ENCODE data around the gene NDUFV1. TPM values are rescaled to one million over a fixed set of nuclear protein-coding genes. Genes with fewer than 3 reads are reported as not detected.

The NDUFV1 gene
- total and polyA plus RNA-seq, 9 of the 15 experiments (the other 6 are each of a cell fraction or from before 2014, with no cell fraction given): 10.8 to 423 (median 209) TPM

DNA sequence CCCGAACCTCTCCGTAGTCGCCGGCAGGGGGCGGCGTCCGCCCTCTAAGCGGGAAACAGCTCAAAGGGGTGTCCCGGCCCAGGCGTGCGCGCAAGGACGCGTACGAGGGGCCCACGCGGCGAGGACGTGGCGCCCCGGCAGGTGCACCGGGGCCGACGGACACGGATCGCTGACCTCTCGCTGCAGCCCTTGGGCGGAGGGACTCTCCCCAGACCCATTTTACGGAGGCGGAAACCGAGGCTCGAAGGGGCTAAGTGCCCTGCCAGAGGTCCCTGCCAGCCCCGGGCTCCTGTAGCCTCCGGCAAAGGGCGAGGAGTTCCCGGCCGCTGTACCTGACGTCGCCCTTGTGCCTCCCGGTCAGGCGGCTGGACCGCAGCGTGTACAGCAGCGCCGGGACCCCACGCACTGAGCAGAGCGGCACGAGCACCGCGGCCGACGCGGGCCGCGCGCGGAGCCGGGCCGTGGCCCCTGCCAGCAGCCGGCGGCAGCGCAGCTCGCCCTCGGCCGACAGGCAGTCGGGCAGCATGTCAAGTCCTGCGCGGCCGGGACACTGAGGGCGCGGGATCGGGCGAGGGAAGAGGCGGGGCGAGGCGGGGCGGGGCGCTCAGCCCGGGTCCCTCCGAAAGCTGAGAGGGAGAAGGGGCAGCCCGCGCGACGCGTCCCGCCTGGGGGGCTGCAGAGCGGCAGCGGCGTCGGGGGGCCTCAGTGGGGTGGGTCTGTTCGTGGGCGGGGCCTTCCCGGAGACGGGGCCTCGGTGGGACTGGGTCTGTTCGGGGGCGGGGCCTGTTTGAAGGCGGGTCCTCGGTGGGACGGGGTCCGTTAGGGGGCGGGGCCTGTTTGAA is 22.9 kb downstream of the NDUFV1 start, which contains the start of gene NUDT8 (continued):
- TF ChIP-seq REST (IDR thresholded peaks at IDR 0.05; ENCODE audit: borderline replicate concordance): peak; percentile 58
- TF ChIP-seq REST (CRISPR knock-in tag; IDR thresholded peaks at IDR 0.05; ENCODE audit: low read depth): peak; percentile 41; the same call in 1 of the 2 replicates
- TF ChIP-seq VEZF1 (CRISPR knock-in tag; IDR thresholded peaks at IDR 0.05): peak; percentile 70
- TF ChIP-seq ERF (CRISPR knock-in tag; IDR thresholded peaks at IDR 0.05): peak; percentile 89
- no peak for TF ChIP-seq HNRNPUL1 (IDR thresholded peaks at IDR 0.05; ENCODE audit: low read length)
- TF ChIP-seq GATAD2B (IDR thresholded peaks at IDR 0.05; ENCODE audit: borderline replicate concordance): peak; percentile 92; the same call in 1 of the 2 replicates
- peak; percentile 48; the same call in 1 of the 2 replicates for TF ChIP-seq SIN3B (IDR thresholded peaks at IDR 0.05; ENCODE audit: low read depth)
- TF ChIP-seq ILK (tag; IDR thresholded peaks at IDR 0.05; ENCODE audit: borderline replicate concordance, low read depth): no peak
- TF ChIP-seq, protein P1, sequence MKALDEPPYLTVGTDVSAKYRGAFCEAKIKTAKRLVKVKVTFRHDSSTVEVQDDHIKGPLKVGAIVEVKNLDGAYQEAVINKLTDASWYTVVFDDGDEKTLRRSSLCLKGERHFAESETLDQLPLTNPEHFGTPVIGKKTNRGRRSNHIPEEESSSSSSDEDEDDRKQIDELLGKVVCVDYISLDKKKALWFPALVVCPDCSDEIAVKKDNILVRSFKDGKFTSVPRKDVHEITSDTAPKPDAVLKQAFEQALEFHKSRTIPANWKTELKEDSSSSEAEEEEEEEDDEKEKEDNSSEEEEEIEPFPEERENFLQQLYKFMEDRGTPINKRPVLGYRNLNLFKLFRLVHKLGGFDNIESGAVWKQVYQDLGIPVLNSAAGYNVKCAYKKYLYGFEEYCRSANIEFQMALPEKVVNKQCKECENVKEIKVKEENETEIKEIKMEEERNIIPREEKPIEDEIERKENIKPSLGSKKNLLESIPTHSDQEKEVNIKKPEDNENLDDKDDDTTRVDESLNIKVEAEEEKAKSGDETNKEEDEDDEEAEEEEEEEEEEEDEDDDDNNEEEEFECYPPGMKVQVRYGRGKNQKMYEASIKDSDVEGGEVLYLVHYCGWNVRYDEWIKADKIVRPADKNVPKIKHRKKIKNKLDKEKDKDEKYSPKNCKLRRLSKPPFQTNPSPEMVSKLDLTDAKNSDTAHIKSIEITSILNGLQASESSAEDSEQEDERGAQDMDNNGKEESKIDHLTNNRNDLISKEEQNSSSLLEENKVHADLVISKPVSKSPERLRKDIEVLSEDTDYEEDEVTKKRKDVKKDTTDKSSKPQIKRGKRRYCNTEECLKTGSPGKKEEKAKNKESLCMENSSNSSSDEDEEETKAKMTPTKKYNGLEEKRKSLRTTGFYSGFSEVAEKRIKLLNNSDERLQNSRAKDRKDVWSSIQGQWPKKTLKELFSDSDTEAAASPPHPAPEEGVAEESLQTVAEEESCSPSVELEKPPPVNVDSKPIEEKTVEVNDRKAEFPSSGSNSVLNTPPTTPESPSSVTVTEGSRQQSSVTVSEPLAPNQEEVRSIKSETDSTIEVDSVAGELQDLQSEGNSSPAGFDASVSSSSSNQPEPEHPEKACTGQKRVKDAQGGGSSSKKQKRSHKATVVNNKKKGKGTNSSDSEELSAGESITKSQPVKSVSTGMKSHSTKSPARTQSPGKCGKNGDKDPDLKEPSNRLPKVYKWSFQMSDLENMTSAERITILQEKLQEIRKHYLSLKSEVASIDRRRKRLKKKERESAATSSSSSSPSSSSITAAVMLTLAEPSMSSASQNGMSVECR (CRISPR knock-in tag; IDR thresholded peaks at IDR 0.05): peak; percentile 59
- peak; percentile 85; the same call in 1 of the 2 replicates for TF ChIP-seq E2F3 (CRISPR knock-in tag; IDR thresholded peaks at IDR 0.05)
- TF ChIP-seq JUN (IDR thresholded peaks at IDR 0.05; ENCODE audit: borderline replicate concordance, low read depth, low read length): peak; percentile 8; the same call in 1 of the 2 replicates
- TF ChIP-seq JUN (CRISPR knock-in tag; IDR thresholded peaks at IDR 0.05; ENCODE audit: borderline replicate concordance): peak; percentile 59; the same call in 1 of the 2 replicates
- peak; percentile 71; the same call in 1 of the 2 replicates for TF ChIP-seq ELF2 (CRISPR knock-in tag; IDR thresholded peaks at IDR 0.05)
